MM.1S (cell line): ENCODE data around the gene BOC.

Source experiments
- DNase-seq: peaks from one replicate; pipeline ENCODE4 v3.0.0-alpha.2; 2015
- H2AFZ ChIP-seq: fragments of 300-600 bp; sonication (generic); 2 replicates; pipeline ENCODE4 v1.6.0; 2016; ENCODE audit warnings: antibody characterized with exemption, low read length
- H3F3A ChIP-seq: fragments of 300-600 bp; sonication (generic); 2 replicates; pipeline ENCODE4 v1.6.1; 2016; ENCODE audit warnings: mild to moderate bottlenecking, antibody characterized with exemption, low read length, moderate library complexity, mixed read lengths; ENCODE audit not compliant: insufficient read depth
- H3K27ac ChIP-seq: fragments of 300-600 bp; sonication (generic); 2 replicates; pipeline ENCODE4 v1.5.1; 2016; ENCODE audit warnings: mild to moderate bottlenecking, low read length
- H3K27me3 ChIP-seq: fragments of 300-600 bp; sonication (generic); replicated peaks from 2 replicates; pipeline ENCODE4 v1.6.0; 2016; ENCODE audit warnings: low read length; ENCODE audit not compliant: insufficient read depth
- H3K36me3 ChIP-seq: fragments of 300-600 bp; sonication (generic); replicated peaks from 2 replicates; pipeline ENCODE4 v1.6.1; 2016; ENCODE audit warnings: mild to moderate bottlenecking, low read length, mixed read lengths; ENCODE audit not compliant: insufficient read depth
- H3K4me1 ChIP-seq: fragments of 300-600 bp; sonication (generic); 2 replicates; pipeline ENCODE4 v1.6.1; 2016; ENCODE audit warnings: low read length, mixed read lengths
- H3K4me2 ChIP-seq: fragments of 300-600 bp; sonication (generic); 2 replicates; pipeline ENCODE4 v1.6.0; 2016; ENCODE audit warnings: low read depth, low read length
- H3K4me3 ChIP-seq: fragments of 300-600 bp; sonication (generic); 2 replicates; pipeline ENCODE4 v1.5.1; 2016; ENCODE audit warnings: low read length, mixed read lengths
- H3K79me2 ChIP-seq: fragments of 300-600 bp; sonication (generic); 2 replicates; pipeline ENCODE4 v1.6.1; 2016; ENCODE audit warnings: mixed run types, low read length, mixed read lengths
- H3K9ac ChIP-seq: fragments of 300-600 bp; sonication (generic); 2 replicates; pipeline ENCODE4 v1.6.1; 2016; ENCODE audit warnings: low read length, mixed read lengths
- H3K9me2 ChIP-seq: fragments of 300-600 bp; sonication (generic); replicated peaks from 2 replicates; pipeline ENCODE4 v1.6.1; 2016; ENCODE audit warnings: mild to moderate bottlenecking, low read length, mixed read lengths; ENCODE audit not compliant: insufficient read depth
- H3K9me3 ChIP-seq: fragments of 300-600 bp; sonication (generic); replicated peaks from 2 replicates; pipeline ENCODE4 v1.6.1; 2016; ENCODE audit warnings: mild to moderate bottlenecking, low read length, mixed read lengths; ENCODE audit not compliant: insufficient read depth
- H4K20me1 ChIP-seq: fragments of 300-600 bp; sonication (generic); 2 replicates; pipeline ENCODE4 v1.6.1; 2016; ENCODE audit warnings: mild to moderate bottlenecking, low read length, moderate library complexity, mixed read lengths; ENCODE audit not compliant: insufficient read depth
- EZH2 ChIP-seq: fragments of 300-600 bp; sonication (generic); optimal IDR thresholded peaks from 2 replicates; pipeline ENCODE3; 2017; ENCODE audit warnings: low read depth, mild to moderate bottlenecking, antibody characterized with exemption, low read length, mixed read lengths
- EZH2phosphoT487 ChIP-seq: fragments of 300-600 bp; sonication (generic); IDR thresholded peaks from 2 replicates; pipeline ENCODE4 v1.6.1; 2018; ENCODE audit warnings: antibody characterized with exemption, low read length
- TF ChIP-seq, protein P1 (sequence below): fragments of 300-600 bp; sonication (generic); IDR thresholded peaks from 2 replicates; pipeline ENCODE4 v1.5.1; 2016; ENCODE audit warnings: antibody characterized with exemption, low read length, mixed read lengths

The BOC gene

DNA sequence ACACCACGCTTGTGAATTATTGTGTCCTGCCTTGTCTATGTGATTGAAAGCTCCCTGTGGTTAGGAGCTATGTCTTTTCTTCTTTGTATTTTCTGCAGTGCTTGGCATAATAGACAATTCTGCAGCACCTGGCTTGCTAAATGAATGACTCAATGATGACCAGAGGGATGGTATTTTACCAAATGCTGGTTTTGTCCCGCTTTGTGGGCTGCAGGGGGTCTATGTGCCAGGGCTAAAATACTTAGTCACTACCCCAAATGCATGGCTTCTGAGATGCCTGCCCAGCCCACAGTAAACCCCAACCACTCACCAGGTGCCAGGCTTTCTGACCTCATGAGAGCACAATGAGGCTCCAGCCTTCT is 50.9 kb downstream of the BOC start:
- no peak overlapping the region for H3K4me3 ChIP-seq
- H3K36me3 ChIP-seq: no peaks in the 10 kb centered on the region
- TF ChIP-seq EZH2phosphoT487: no peak
- no peak for TF ChIP-seq EZH2
- TF ChIP-seq, protein P1, sequence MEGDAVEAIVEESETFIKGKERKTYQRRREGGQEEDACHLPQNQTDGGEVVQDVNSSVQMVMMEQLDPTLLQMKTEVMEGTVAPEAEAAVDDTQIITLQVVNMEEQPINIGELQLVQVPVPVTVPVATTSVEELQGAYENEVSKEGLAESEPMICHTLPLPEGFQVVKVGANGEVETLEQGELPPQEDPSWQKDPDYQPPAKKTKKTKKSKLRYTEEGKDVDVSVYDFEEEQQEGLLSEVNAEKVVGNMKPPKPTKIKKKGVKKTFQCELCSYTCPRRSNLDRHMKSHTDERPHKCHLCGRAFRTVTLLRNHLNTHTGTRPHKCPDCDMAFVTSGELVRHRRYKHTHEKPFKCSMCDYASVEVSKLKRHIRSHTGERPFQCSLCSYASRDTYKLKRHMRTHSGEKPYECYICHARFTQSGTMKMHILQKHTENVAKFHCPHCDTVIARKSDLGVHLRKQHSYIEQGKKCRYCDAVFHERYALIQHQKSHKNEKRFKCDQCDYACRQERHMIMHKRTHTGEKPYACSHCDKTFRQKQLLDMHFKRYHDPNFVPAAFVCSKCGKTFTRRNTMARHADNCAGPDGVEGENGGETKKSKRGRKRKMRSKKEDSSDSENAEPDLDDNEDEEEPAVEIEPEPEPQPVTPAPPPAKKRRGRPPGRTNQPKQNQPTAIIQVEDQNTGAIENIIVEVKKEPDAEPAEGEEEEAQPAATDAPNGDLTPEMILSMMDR: no peak
- no peaks in the 10 kb centered on the region for H3K9me2 ChIP-seq
- H3K9me3 ChIP-seq: no peaks in the 10 kb centered on the region
- H2AFZ ChIP-seq: no peak overlapping the region
- H3K27ac ChIP-seq: no peak overlapping the region
- no peaks in the 10 kb centered on the region for H3K79me2 ChIP-seq
- no peaks in the 10 kb centered on the region for H3F3A ChIP-seq
- no peaks in the 10 kb centered on the region for H4K20me1 ChIP-seq
- no peak overlapping the region for H3K9ac ChIP-seq
- H3K27me3 ChIP-seq: no peaks in the 10 kb centered on the region
- H3K4me1 ChIP-seq: no peaks in the 10 kb centered on the region
- no peak overlapping the region for H3K4me2 ChIP-seq
- no peak for DNase-seq

DNA sequence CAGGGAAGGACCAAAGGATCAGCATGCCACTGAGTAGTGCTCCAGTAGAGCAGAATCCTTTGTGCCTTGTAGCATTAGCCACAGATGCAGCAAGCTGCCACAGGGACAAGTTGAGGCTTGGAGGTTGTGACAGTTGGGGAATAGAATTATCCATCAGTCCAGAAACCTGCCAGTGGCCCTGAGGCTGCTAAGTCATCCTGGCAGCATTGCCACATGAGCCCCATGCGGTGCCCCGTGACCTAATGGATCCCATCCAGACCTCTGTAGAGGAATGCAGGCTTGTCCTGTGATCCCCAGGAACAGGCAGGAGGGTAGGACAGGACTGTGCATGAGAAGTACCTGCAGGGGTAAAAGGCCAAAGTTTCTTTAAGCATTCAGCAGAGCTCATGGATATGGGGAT is 51.7 kb downstream of the BOC start:
- Histone ChIP-seq H3K9me3 (no peaks in the 10 kb centered on the region), H4K20me1 (no peaks in the 10 kb centered on the region), H3K4me3 (no peak overlapping the region), H3F3A (no peaks in the 10 kb centered on the region), H3K9ac (no peak overlapping the region), H3K4me1 (no peaks in the 10 kb centered on the region), H3K36me3 (no peaks in the 10 kb centered on the region), H3K27me3 (no peaks in the 10 kb centered on the region), H2AFZ (no peak overlapping the region), H3K9me2 (no peaks in the 10 kb centered on the region), H3K79me2 (no peaks in the 10 kb centered on the region), H3K4me2 (no peak overlapping the region), H3K27ac (no peak overlapping the region)
- no peak for TF ChIP-seq EZH2
- TF ChIP-seq, protein P1: no peak
- no peak for TF ChIP-seq EZH2phosphoT487
- DNase-seq: no peak

DNA sequence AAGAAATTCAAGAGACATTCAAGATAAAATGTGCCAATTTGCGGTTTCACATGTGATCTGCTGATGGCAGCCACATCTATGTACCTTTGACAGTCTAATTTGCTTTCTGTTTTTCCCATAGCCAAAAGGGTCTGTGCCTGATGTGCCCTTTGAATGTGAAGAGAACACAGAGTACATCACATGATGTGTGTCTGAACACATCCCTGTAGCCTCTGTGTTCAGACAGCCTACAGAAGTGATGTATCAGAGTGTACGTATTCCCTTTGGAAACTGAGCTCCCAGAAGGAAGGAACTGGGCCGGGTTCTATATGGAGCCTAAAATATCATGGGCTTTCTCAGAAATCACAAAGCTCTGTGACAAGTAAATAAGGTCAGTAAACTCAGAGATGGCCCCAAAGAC is 52.4 kb downstream of the BOC start:
- Histone ChIP-seq H3K4me1 (no peaks in the 10 kb centered on the region), H4K20me1 (no peaks in the 10 kb centered on the region), H3K9me2 (no peaks in the 10 kb centered on the region), H3K9ac (no peak overlapping the region), H3K4me2 (no peak overlapping the region), H3K27ac (no peak overlapping the region), H3K4me3 (no peak overlapping the region), H3F3A (no peaks in the 10 kb centered on the region), H3K79me2 (no peaks in the 10 kb centered on the region), H3K27me3 (no peaks in the 10 kb centered on the region), H3K36me3 (no peaks in the 10 kb centered on the region), H2AFZ (no peak overlapping the region), H3K9me3 (no peaks in the 10 kb centered on the region)
- DNase-seq: no peak
- no peak for TF ChIP-seq EZH2
- TF ChIP-seq, protein P1: no peak
